Astrocyte of the cerebellum (primary cell): ENCODE data around the gene ZNF319.
A peak's percentile ranks its signal among the peaks of the same experiment; 100 is the strongest.
"Not testable (repeated sequence)": the region's sequence is repeated elsewhere in the genome, so short reads cannot be mapped to it uniquely, and the experiment has no call there.

Experiments used
- DNase-seq: peaks from one replicate; pipeline ENCODE4 v3.0.0-alpha.2; 2011; ENCODE audit warnings: low read depth
- H3K4me3 ChIP-seq: 2 replicates; pipeline ENCODE4 v1.5.1; 2011; ENCODE audit warnings: mild to moderate bottlenecking, low read depth, low read length, moderate library complexity
- in situ Hi-C: cut with HindIII; loops from 2 replicates; pipeline ENCODE4 v1.10.0; 2017; ENCODE audit warnings: low sequenced_read_pairs
- TF ChIP-seq, protein P1 (sequence below): IDR thresholded peaks from 2 replicates; pipeline ENCODE4 v1.5.1; 2012; ENCODE audit warnings: low read length, low read depth, moderate library complexity, mild to moderate bottlenecking; ENCODE audit errors: missing control alignments

ZNF319 gene

DNA sequence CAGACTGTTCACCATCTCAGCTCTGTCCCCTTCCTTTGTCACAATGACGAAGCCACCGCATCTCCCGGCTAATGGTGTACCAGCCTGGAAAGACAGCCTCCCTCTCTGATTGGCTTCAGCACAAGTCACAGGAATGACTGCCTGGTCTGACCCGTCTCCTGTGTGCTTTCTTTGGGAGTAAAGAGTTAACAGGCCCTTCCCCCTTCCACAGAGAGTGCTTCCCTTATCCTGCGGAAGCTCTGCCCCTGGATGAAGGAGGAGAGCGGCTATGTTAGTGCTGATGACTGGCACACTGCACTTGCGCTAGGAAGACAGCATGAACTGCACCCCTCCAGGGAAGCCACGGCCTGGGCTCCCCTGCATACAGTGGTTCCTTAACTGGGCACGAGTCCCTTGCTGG lies 12.0 kb upstream of the ZNF319 start:
- TF ChIP-seq, protein P1, sequence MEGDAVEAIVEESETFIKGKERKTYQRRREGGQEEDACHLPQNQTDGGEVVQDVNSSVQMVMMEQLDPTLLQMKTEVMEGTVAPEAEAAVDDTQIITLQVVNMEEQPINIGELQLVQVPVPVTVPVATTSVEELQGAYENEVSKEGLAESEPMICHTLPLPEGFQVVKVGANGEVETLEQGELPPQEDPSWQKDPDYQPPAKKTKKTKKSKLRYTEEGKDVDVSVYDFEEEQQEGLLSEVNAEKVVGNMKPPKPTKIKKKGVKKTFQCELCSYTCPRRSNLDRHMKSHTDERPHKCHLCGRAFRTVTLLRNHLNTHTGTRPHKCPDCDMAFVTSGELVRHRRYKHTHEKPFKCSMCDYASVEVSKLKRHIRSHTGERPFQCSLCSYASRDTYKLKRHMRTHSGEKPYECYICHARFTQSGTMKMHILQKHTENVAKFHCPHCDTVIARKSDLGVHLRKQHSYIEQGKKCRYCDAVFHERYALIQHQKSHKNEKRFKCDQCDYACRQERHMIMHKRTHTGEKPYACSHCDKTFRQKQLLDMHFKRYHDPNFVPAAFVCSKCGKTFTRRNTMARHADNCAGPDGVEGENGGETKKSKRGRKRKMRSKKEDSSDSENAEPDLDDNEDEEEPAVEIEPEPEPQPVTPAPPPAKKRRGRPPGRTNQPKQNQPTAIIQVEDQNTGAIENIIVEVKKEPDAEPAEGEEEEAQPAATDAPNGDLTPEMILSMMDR: no peak
- no peak for DNase-seq
- H3K4me3 ChIP-seq: no peak overlapping the region
- in situ Hi-C loops: no loop called here

DNA sequence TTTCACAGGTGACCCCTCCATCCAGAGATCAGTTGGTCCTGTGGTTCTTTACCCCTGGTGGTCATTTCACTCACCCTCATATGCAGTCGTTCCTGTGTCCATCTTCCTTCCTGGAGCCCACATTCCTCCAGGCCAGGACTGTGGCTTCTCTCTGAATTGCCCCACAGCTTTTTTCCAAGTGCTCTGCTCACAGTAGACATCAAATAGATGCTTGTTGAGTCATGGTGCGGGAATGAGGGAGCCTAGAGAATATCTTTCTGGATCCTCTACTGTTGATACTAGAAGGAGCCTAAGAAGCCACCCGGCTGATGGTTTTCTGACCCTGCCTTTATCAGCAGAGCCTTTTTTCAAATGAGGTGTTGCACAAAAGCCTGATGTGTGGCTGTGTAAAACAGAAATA lies 11.2 kb upstream of the ZNF319 start:
- no peak overlapping the region for H3K4me3 ChIP-seq
- TF ChIP-seq, protein P1: no peak
- DNase-seq: peak; percentile 39
- in situ Hi-C loops: no loop called here

DNA sequence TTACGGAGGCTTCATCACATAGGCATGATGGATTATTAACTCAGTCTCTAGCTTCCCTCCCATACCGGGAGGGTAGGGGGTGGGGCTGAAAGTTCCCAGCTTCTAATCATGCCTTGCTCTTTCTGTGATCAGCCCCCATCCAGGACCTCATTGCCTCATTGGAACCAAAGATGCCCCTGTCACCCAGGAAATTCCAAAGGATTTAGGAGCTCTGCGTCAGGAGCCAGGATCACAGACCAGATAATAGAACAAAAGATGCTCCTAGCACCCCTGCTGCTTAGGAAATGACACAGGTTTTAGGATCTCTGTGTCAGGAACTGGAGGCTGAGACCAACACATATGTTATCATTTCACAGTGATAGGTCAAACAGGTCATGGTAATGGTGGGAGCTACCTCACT lies 10.4 kb upstream of the ZNF319 start:
- in situ Hi-C loops: no loop called here
- TF ChIP-seq, protein P1: no peak
- no peak for DNase-seq
- no peak overlapping the region for H3K4me3 ChIP-seq

DNA sequence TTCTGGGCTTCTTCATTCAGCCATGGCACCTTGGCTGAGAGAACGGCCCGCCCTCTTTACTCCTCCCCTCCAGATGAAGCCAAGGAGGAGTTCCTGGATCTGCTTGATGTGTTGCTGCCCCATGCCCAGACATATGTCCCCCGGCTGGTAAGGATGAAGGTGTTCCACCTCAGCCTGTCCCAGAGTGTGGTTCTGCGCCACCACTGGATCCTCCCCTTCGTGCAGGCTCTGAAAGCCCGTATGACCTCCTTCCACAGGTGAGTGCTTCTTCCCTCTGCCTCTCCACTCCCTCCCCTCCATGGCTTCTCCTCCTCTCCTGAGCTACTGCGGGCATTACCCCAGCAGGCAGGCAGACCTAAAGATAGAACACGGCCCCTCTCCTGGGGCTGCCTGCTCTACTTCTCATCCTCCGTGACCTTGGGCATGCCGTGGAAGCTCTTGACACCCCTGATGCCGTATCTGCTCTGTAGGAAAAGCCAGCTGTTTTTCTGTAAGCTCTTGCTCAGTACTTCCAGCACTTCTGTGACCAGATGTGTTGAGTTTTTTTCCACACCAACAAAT lies 9.5 kb upstream of the ZNF319 start:
- no peak for DNase-seq
- TF ChIP-seq, protein P1: no peak
- no peak overlapping the region for H3K4me3 ChIP-seq
- in situ Hi-C loops: no loop called here

DNA sequence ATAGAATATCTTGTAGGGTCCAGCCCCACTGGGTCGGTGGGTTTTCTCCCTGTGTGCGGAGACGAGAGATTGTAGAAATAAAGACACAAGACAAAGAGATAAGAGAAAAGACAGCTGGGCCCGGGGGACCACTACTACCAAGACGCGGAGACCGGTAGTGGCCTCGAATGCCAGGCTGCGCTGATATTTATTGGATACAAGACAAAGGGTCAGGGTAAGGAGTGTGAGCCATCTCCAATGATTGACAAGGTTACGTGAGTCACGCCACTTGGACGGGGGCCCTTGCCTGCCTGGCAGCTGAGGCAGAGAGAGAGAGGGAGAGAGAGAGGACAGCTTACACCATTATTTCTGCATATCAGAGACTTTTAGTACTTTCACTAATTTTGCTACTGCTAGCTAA lies 4.3 kb upstream of the ZNF319 start:
- in situ Hi-C loops, DNase-seq, H3K4me3 ChIP-seq: not testable (repeated sequence)

DNA sequence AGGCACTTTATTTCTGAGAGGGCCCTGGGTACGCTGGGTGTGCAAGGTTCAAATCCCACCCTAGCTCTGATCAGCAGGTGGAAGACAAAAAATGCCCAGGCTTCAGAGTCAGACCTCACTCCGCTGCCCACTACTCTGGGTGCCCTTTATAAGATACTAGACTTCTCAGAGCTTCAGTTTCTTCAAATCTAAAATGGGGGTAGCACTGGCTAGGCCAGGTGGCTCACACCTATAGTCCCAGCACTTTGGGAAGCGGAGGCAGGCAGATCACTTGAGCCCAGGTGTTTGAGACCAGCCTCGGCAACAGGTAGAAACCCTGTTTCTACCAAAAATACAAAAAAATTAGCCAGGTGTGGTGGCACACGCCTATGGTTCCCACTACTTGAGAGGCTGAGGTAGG lies 2.5 kb upstream of the ZNF319 start:
- in situ Hi-C loops: no loop called here
- H3K4me3 ChIP-seq: no peak overlapping the region
- DNase-seq: no peak
- TF ChIP-seq, protein P1: no peak

DNA sequence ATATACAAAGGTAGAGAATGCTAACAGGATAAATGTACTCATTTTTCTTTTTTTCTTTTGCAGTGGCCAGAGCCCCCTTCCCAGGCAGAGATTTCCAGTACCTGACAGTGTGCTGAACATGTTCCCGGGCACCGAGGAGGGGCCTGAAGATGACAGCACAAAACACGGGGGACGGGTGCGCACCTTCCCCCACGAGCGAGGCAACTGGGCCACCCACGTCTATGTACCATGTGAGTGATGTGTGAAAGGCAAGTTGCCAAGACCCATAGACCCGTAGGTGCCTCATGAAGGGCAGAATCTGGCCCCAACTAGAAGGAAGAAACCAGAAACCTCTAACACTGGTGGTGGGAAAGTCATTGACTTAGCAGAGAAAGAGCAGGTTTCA lies 1.9 kb upstream of the ZNF319 start:
- DNase-seq: no peak
- no peak overlapping the region for H3K4me3 ChIP-seq
- in situ Hi-C loops: no loop called here
- TF ChIP-seq, protein P1: no peak
